GM23338 (cell line): Measurements from ENCODE around the gene HIP1. TPM values are rescaled to one million over a fixed set of nuclear protein-coding genes. Genes with fewer than 3 reads are reported as not detected.

Experiments used
- ATAC-seq: fragments of 200-7000 bp; cut with Tn5 transposase; 3 replicates; pipeline ENCODE4 v1.9.1; 2020
- DNase-seq: peaks from one replicate; pipeline ENCODE4 v3.0.0-alpha.2; 2015; ENCODE audit warnings: low spot score
- H2AFZ ChIP-seq: fragments of 200-600 bp; sonication (generic); 2 replicates; pipeline ENCODE4 v1.8.0; 2016; ENCODE audit warnings: antibody characterized with exemption, mild to moderate bottlenecking, moderate library complexity
- H3F3A ChIP-seq: fragments of 200-600 bp; sonication (generic); replicated peaks from 2 replicates; pipeline ENCODE4 v1.8.0; 2017; ENCODE audit warnings: antibody characterized with exemption, mixed run types, low read depth
- H3K27ac ChIP-seq: fragments of 200-600 bp; sonication (generic); 2 replicates; pipeline ENCODE4 v1.6.1; 2016; ENCODE audit warnings: low read depth
- H3K27me3 ChIP-seq: fragments of 200-600 bp; sonication (generic); 2 replicates; pipeline ENCODE4 v1.8.0; 2016; ENCODE audit warnings: mild to moderate bottlenecking, mixed run types, moderate library complexity; ENCODE audit not compliant: insufficient read depth
- H3K36me3 ChIP-seq: fragments of 200-600 bp; sonication (generic); 2 replicates; pipeline ENCODE4 v1.8.0; 2016; ENCODE audit warnings: mild to moderate bottlenecking; ENCODE audit not compliant: insufficient read depth
- H3K4me1 ChIP-seq: fragments of 200-600 bp; sonication (generic); 2 replicates; pipeline ENCODE4 v1.8.0; 2016; ENCODE audit warnings: mild to moderate bottlenecking, moderate library complexity; ENCODE audit not compliant: insufficient read depth
- H3K4me2 ChIP-seq: fragments of 200-600 bp; sonication (generic); 2 replicates; pipeline ENCODE4 v1.7.1; 2017; ENCODE audit warnings: mixed run types
- H3K4me3 ChIP-seq: fragments of 200-600 bp; sonication (generic); 2 replicates; pipeline ENCODE4 v1.6.1; 2016; ENCODE audit warnings: mixed run types
- H3K79me2 ChIP-seq: fragments of 200-600 bp; sonication (generic); replicated peaks from 2 replicates; pipeline ENCODE4 v1.8.0; 2017; ENCODE audit warnings: mild to moderate bottlenecking; ENCODE audit not compliant: insufficient read depth
- H3K9me2 ChIP-seq: fragments of 200-600 bp; sonication (generic); 2 replicates; pipeline ENCODE4 v1.8.0; 2017; ENCODE audit not compliant: insufficient read depth
- H4K20me1 ChIP-seq: fragments of 200-600 bp; sonication (generic); replicated peaks from 2 replicates; pipeline ENCODE4 v1.8.0; 2017; ENCODE audit warnings: mild to moderate bottlenecking; ENCODE audit not compliant: insufficient read depth
- H3K27ac Mint-ChIP-seq: 2 replicates; pipeline ENCODE4 v1.8.0; 2020; ENCODE audit warnings: inconsistent platforms, mild to moderate bottlenecking, moderate library complexity, mixed read lengths
- H3K27me3 Mint-ChIP-seq: 3 replicates; pipeline ENCODE4 v1.8.0; 2022; ENCODE audit warnings: low read depth, mild to moderate bottlenecking, moderate library complexity, mixed read lengths, inconsistent platforms; ENCODE audit not compliant: insufficient read depth, poor library complexity
- H3K36me3 Mint-ChIP-seq: 3 replicates; pipeline ENCODE4 v1.8.0; 2021; ENCODE audit warnings: low read depth, mild to moderate bottlenecking, inconsistent platforms, moderate library complexity, mixed read lengths
- H3K4me1 Mint-ChIP-seq: 3 replicates; pipeline ENCODE4 v1.8.0; 2020; ENCODE audit warnings: mild to moderate bottlenecking, inconsistent platforms, mixed read lengths
- H3K4me3 Mint-ChIP-seq: 3 replicates; pipeline ENCODE4 v1.8.0; 2021; ENCODE audit warnings: moderate library complexity, mild to moderate bottlenecking, inconsistent platforms, mixed read lengths
- H3K9me3 Mint-ChIP-seq: 3 replicates; pipeline ENCODE4 v1.8.0; 2020; ENCODE audit warnings: moderate library complexity, mild to moderate bottlenecking, inconsistent platforms, mixed read lengths
- EZH2phosphoT487 ChIP-seq: fragments of 200-600 bp; sonication (generic); IDR thresholded peaks from one replicate; pipeline ENCODE4 v1.8.1; 2018; ENCODE audit warnings: antibody characterized with exemption; ENCODE audit not compliant: unreplicated experiment
- NANOG ChIP-seq: IDR thresholded peaks from 2 replicates; pipeline ENCODE4 v1.6.1; 2016; ENCODE audit warnings: antibody characterized with exemption, borderline replicate concordance
- POLR2AphosphoS5 ChIP-seq: IDR thresholded peaks from 2 replicates; pipeline ENCODE4 v1.6.1; 2016; ENCODE audit warnings: antibody characterized with exemption, low read depth
- ZNF331 ChIP-seq: fragments of 250-450 bp; sonication (Bioruptor Pico); IDR thresholded peaks from 2 replicates; pipeline ENCODE4 v1.5.0; 2020; ENCODE audit warnings: low read depth, mild to moderate bottlenecking, moderate library complexity
- polyA plus RNA-seq: library from polyadenylated mRNA; unstranded; fragments of >200 nt; fragmentation: Nextera tagmentation; extraction: Ambion mirVana; gene quantifications from 2 replicates; pipeline ENCODE4 v1.2.1, GENCODE V29; 2016
- total RNA-seq: library from RNA; depleted of rRNA; stranded (reverse); fragments of >200 nt; shearing (Covaris generic); gene quantifications from 2 replicates; pipeline ENCODE4 v1.2.3, GENCODE V29; 2014
- TF ChIP-seq, protein P1 (sequence below): fragments of 250-450 bp; sonication (Bioruptor Pico); IDR thresholded peaks from 2 replicates; pipeline ENCODE4 v1.5.0; 2020; ENCODE audit warnings: mild to moderate bottlenecking, moderate library complexity
- TF ChIP-seq, protein P2 (sequence below): IDR thresholded peaks from one replicate; pipeline ENCODE4 v1.6.1; 2018; ENCODE audit warnings: antibody characterized with exemption; ENCODE audit not compliant: unreplicated experiment

HIP1 gene
- total and polyA plus RNA-seq, 2 experiments from 2014 or later = 24.9 to 80.8 TPM

DNA sequence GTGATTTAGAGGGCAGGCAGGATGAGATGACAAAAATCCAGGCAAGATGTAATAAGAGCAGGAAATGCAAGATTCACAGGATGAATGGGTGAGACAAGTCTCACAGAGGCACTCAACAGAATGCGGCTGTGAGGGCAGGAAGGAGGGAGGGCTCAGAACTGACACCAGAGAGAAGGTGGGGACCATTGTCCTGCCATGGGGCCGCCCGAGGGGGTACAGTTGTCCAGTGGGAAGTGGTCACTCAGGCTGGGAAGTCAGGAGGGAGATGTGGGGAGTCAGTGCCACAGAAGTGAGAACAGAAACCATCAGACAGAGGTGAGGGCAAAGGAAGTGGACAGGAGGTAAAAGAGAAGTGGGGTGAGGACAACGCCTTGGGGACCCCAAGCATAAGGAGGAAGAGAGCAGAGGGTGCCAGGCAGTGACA, 8.9 kb downstream of the HIP1 start (continued):
- TF ChIP-seq, protein P1, sequence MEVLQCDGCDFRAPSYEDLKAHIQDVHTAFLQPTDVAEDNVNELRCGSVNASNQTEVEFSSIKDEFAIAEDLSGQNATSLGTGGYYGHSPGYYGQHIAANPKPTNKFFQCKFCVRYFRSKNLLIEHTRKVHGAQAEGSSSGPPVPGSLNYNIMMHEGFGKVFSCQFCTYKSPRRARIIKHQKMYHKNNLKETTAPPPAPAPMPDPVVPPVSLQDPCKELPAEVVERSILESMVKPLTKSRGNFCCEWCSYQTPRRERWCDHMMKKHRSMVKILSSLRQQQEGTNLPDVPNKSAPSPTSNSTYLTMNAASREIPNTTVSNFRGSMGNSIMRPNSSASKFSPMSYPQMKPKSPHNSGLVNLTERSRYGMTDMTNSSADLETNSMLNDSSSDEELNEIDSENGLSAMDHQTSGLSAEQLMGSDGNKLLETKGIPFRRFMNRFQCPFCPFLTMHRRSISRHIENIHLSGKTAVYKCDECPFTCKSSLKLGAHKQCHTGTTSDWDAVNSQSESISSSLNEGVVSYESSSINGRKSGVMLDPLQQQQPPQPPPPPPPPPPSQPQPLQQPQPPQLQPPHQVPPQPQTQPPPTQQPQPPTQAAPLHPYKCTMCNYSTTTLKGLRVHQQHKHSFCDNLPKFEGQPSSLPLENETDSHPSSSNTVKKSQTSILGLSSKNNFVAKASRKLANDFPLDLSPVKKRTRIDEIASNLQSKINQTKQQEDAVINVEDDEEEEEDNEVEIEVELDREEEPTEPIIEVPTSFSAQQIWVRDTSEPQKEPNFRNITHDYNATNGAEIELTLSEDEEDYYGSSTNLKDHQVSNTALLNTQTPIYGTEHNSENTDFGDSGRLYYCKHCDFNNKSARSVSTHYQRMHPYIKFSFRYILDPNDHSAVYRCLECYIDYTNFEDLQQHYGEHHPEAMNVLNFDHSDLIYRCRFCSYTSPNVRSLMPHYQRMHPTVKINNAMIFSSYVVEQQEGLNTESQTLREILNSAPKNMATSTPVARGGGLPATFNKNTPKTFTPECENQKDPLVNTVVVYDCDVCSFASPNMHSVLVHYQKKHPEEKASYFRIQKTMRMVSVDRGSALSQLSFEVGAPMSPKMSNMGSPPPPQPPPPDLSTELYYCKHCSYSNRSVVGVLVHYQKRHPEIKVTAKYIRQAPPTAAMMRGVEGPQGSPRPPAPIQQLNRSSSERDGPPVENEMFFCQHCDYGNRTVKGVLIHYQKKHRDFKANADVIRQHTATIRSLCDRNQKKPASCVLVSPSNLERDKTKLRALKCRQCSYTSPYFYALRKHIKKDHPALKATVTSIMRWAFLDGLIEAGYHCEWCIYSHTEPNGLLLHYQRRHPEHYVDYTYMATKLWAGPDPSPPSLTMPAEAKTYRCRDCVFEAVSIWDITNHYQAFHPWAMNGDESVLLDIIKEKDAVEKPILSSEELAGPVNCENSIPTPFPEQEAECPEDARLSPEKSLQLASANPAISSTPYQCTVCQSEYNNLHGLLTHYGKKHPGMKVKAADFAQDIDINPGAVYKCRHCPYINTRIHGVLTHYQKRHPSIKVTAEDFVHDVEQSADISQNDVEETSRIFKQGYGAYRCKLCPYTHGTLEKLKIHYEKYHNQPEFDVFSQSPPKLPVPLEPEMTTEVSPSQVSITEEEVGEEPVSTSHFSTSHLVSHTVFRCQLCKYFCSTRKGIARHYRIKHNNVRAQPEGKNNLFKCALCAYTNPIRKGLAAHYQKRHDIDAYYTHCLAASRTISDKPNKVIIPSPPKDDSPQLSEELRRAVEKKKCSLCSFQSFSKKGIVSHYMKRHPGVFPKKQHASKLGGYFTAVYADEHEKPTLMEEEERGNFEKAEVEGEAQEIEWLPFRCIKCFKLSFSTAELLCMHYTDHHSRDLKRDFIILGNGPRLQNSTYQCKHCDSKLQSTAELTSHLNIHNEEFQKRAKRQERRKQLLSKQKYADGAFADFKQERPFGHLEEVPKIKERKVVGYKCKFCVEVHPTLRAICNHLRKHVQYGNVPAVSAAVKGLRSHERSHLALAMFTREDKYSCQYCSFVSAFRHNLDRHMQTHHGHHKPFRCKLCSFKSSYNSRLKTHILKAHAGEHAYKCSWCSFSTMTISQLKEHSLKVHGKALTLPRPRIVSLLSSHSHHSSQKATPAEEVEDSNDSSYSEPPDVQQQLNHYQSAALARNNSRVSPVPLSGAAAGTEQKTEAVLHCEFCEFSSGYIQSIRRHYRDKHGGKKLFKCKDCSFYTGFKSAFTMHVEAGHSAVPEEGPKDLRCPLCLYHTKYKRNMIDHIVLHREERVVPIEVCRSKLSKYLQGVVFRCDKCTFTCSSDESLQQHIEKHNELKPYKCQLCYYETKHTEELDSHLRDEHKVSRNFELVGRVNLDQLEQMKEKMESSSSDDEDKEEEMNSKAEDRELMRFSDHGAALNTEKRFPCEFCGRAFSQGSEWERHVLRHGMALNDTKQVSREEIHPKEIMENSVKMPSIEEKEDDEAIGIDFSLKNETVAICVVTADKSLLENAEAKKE (CRISPR knock-in tag) = no peak
- no peak for TF ChIP-seq NANOG
- TF ChIP-seq ZNF331 (CRISPR knock-in tag) = no peak
- TF ChIP-seq, protein P2, sequence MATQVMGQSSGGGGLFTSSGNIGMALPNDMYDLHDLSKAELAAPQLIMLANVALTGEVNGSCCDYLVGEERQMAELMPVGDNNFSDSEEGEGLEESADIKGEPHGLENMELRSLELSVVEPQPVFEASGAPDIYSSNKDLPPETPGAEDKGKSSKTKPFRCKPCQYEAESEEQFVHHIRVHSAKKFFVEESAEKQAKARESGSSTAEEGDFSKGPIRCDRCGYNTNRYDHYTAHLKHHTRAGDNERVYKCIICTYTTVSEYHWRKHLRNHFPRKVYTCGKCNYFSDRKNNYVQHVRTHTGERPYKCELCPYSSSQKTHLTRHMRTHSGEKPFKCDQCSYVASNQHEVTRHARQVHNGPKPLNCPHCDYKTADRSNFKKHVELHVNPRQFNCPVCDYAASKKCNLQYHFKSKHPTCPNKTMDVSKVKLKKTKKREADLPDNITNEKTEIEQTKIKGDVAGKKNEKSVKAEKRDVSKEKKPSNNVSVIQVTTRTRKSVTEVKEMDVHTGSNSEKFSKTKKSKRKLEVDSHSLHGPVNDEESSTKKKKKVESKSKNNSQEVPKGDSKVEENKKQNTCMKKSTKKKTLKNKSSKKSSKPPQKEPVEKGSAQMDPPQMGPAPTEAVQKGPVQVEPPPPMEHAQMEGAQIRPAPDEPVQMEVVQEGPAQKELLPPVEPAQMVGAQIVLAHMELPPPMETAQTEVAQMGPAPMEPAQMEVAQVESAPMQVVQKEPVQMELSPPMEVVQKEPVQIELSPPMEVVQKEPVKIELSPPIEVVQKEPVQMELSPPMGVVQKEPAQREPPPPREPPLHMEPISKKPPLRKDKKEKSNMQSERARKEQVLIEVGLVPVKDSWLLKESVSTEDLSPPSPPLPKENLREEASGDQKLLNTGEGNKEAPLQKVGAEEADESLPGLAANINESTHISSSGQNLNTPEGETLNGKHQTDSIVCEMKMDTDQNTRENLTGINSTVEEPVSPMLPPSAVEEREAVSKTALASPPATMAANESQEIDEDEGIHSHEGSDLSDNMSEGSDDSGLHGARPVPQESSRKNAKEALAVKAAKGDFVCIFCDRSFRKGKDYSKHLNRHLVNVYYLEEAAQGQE = no peak

DNA sequence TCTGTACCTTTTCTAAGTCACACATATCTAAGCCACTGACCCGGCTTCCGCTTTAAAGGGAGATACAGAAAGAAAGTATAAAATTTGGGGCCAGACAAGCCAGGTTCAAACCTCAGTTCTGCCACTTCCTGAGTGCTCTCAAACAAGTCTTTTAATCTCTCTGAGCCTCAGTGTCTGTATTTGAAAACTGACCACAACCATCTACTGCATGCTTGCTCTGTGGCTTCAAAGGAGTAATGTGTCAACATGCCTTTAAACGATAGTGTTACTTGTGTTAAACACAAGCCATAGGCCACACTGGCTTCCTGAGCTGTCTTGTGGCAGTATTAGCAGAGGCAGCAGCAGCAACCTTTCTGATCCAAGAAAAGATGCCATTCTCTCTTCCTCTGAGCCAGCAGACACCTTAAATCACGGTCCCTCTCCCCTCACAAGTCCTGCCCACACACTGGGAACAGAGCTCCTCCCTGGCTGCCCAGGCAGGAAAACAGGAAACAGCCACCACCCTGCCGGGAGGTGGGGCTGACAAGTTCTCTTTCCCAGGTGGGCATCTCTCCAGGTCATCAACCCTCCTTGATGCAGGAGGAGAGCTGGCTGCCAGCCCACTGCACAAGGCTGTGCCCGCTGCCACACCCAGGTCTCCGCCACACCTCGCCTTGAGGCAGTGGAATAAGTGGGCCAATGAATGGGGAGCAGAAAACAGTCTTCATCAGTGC, 10.7 kb downstream of the HIP1 start:
- no peak overlapping the region for H2AFZ ChIP-seq
- H3K4me2 ChIP-seq = peak overlapping the region; percentile 64; the same call in 1 of the 2 replicates
- no peaks in the 10 kb centered on the region for H3K27me3 ChIP-seq
- DNase-seq = peak; percentile 43
- Mint-ChIP-seq H3K9me3 (no peaks in the 10 kb centered on the region), H3K36me3 (no peaks in the 10 kb centered on the region), H3K27me3 (peaks cover 7% of the 10 kb centered on the region), H3K4me3 (no peak overlapping the region), H3K27ac (no peak overlapping the region), H3K4me1 (peaks cover 21% of the 10 kb centered on the region)
- H3K79me2 ChIP-seq = no peaks in the 10 kb centered on the region
- no peaks in the 10 kb centered on the region for H3F3A ChIP-seq
- peaks cover 19% of the 10 kb centered on the region for H3K4me1 ChIP-seq
- ATAC-seq = peak; percentile 81
- no peaks in the 10 kb centered on the region for H4K20me1 ChIP-seq
- H3K36me3 ChIP-seq = no peaks in the 10 kb centered on the region
- H3K4me3 ChIP-seq = no peak overlapping the region
- H3K9me2 ChIP-seq = no peaks in the 10 kb centered on the region
- peak overlapping the region; percentile 61; the same call in 1 of the 2 replicates for H3K27ac ChIP-seq
- TF ChIP-seq POLR2AphosphoS5 = no peak
- no peak for TF ChIP-seq EZH2phosphoT487
